H9 (cell line): ENCODE data around the gene CLEC20A. TPM values are rescaled to one million over a fixed set of nuclear protein-coding genes. Genes with fewer than 3 reads are reported as not detected.

Experiments
- DNase-seq: peaks from one replicate; pipeline ENCODE4 v3.0.0-alpha.2; 2017
- H2AFZ ChIP-seq: one replicate; pipeline ENCODE4 v1.6.1; 2013; ENCODE audit warnings: mild to moderate bottlenecking, low read length, control low read depth, moderate library complexity
- H2AK5ac ChIP-seq: 2 replicates; pipeline ENCODE4 v1.6.1; 2013; ENCODE audit warnings: low read length, control low read depth, mixed read lengths; ENCODE audit not compliant: insufficient read length
- H2BK120ac ChIP-seq: one replicate; pipeline ENCODE4 v1.6.1; 2013; ENCODE audit warnings: low read depth, mild to moderate bottlenecking, low read length, control low read depth, inconsistent platforms; ENCODE audit not compliant: poor library complexity, severe bottlenecking
- H2BK12ac ChIP-seq: 2 replicates; pipeline ENCODE4 v1.6.1; 2013; ENCODE audit warnings: low read length, control low read depth, mixed read lengths, low read depth; ENCODE audit not compliant: insufficient read length
- H2BK15ac ChIP-seq: 2 replicates; pipeline ENCODE4 v1.6.1; 2013; ENCODE audit warnings: low read depth, low read length, control low read depth
- H2BK20ac ChIP-seq: one replicate; pipeline ENCODE4 v1.6.1; 2013; ENCODE audit warnings: low read depth, mild to moderate bottlenecking, low read length, control low read depth, inconsistent platforms; ENCODE audit not compliant: poor library complexity, severe bottlenecking
- H2BK5ac ChIP-seq: 2 replicates; pipeline ENCODE4 v1.6.1; 2013; ENCODE audit warnings: low read length, control low read depth, mixed read lengths; ENCODE audit not compliant: insufficient read length
- H3K14ac ChIP-seq: 2 replicates; pipeline ENCODE4 v1.6.1; 2013; ENCODE audit warnings: low read length, control low read depth; ENCODE audit not compliant: insufficient read depth
- H3K18ac ChIP-seq: 2 replicates; pipeline ENCODE4 v1.6.1; 2013; ENCODE audit warnings: low read depth, mild to moderate bottlenecking, mixed read lengths, low read length, control low read depth; ENCODE audit not compliant: insufficient read length
- H3K23ac ChIP-seq: 2 replicates; pipeline ENCODE4 v1.6.1; 2013; ENCODE audit warnings: low read length, control low read depth, mixed read lengths, low read depth; ENCODE audit not compliant: insufficient read length
- H3K23me2 ChIP-seq: 2 replicates; pipeline ENCODE4 v1.6.1; 2013; ENCODE audit warnings: low read depth, mild to moderate bottlenecking, mixed read lengths, low read length, control low read depth; ENCODE audit not compliant: insufficient read length, poor library complexity, severe bottlenecking
- H3K27ac ChIP-seq: 2 replicates; pipeline ENCODE4 v1.5.1; 2013; ENCODE audit warnings: low read length, control low read depth, mixed read lengths, low read depth; ENCODE audit not compliant: insufficient read length
- H3K27me3 ChIP-seq: 2 replicates; pipeline ENCODE4 v1.6.1; 2013; ENCODE audit warnings: low read length, control low read depth, inconsistent platforms; ENCODE audit not compliant: insufficient read depth
- H3K4ac ChIP-seq: 2 replicates; pipeline ENCODE4 v1.6.1; 2013; ENCODE audit warnings: low read depth, mild to moderate bottlenecking, control low read depth, inconsistent platforms, low read length, moderate library complexity
- H3K4me1 ChIP-seq: 2 replicates; pipeline ENCODE4 v1.6.1; 2013; ENCODE audit warnings: low read length, control low read depth, inconsistent platforms; ENCODE audit not compliant: insufficient read depth
- H3K4me2 ChIP-seq: 2 replicates; pipeline ENCODE4 v1.6.1; 2013; ENCODE audit warnings: low read length, control low read depth, mixed read lengths; ENCODE audit not compliant: insufficient read length, insufficient read depth
- H3K56ac ChIP-seq: 2 replicates; pipeline ENCODE4 v1.6.1; 2013; ENCODE audit warnings: low read depth, mild to moderate bottlenecking, mixed read lengths, low read length, control low read depth; ENCODE audit not compliant: insufficient read length
- H3K79me1 ChIP-seq: 2 replicates; pipeline ENCODE4 v1.6.1; 2013; ENCODE audit warnings: low read depth, mild to moderate bottlenecking, moderate library complexity, low read length, control low read depth, inconsistent platforms; ENCODE audit not compliant: insufficient read depth, poor library complexity, severe bottlenecking
- H3K79me2 ChIP-seq: 2 replicates; pipeline ENCODE4 v1.6.1; 2013; ENCODE audit warnings: low read length, control low read depth, inconsistent platforms; ENCODE audit not compliant: insufficient read depth
- H3K9ac ChIP-seq: 2 replicates; pipeline ENCODE4 v1.6.1; 2013; ENCODE audit warnings: low read length, control low read depth, mixed read lengths; ENCODE audit not compliant: insufficient read length; ENCODE audit errors: extremely low read depth
- H3K9me3 ChIP-seq: one replicate; pipeline ENCODE4 v1.6.1; 2013; ENCODE audit warnings: low read depth, low read length, inconsistent platforms; ENCODE audit not compliant: control insufficient read depth
- H3T11ph ChIP-seq: one replicate; pipeline ENCODE4 v1.6.1; 2013; ENCODE audit warnings: mild to moderate bottlenecking, low read length, control low read depth, inconsistent platforms
- H4K20me1 ChIP-seq: one replicate; pipeline ENCODE4 v1.6.1; 2013; ENCODE audit not compliant: control insufficient read depth, insufficient read length, insufficient read depth
- H4K5ac ChIP-seq: 2 replicates; pipeline ENCODE4 v1.6.1; 2013; ENCODE audit warnings: low read depth, mild to moderate bottlenecking, mixed read lengths, low read length, control low read depth; ENCODE audit not compliant: insufficient read length
- H4K8ac ChIP-seq: replicated peaks from 2 replicates; pipeline ENCODE4 v1.6.1; 2013; ENCODE audit warnings: low read length, control low read depth, mixed read lengths, low read depth; ENCODE audit not compliant: insufficient read length
- H4K91ac ChIP-seq: 2 replicates; pipeline ENCODE4 v1.6.1; 2013; ENCODE audit warnings: low read depth, mild to moderate bottlenecking, moderate library complexity, mixed read lengths, low read length, control low read depth; ENCODE audit not compliant: insufficient read length
- H3K27ac Mint-ChIP-seq, 3 experiments: 2 replicates in 2 of 3; 3 replicates in 1 of 3; pipeline ENCODE4 v1.8.0; 2020 to 2021; ENCODE audit warnings: mixed read lengths in 3 of 3, mild to moderate bottlenecking in 1 of 3, moderate library complexity in 1 of 3
- H3K27me3 Mint-ChIP-seq: 2 replicates; pipeline ENCODE4 v1.8.0; 2021; ENCODE audit warnings: low read depth, mild to moderate bottlenecking, moderate library complexity, mixed read lengths
- H3K36me3 Mint-ChIP-seq, 3 experiments: 2 replicates in 2 of 3; 3 replicates in 1 of 3; pipeline ENCODE4 v1.8.0; 2020 to 2021; ENCODE audit warnings: low read depth in 3 of 3, mixed read lengths in 3 of 3; ENCODE audit not compliant: insufficient read depth in 1 of 3
- H3K4me1 Mint-ChIP-seq, 2 experiments: 2 replicates each; pipeline ENCODE4 v1.8.0; 2020; ENCODE audit warnings: mixed read lengths in 2 of 2
- H3K4me3 Mint-ChIP-seq, 2 experiments: 2 replicates in 1 of 2; 3 replicates in 1 of 2; pipeline ENCODE4 v1.8.0; 2020 to 2021; ENCODE audit warnings: mild to moderate bottlenecking in 2 of 2, mixed read lengths in 2 of 2, moderate library complexity in 1 of 2
- H3K9me3 Mint-ChIP-seq, 2 experiments: 2 replicates in 1 of 2; 3 replicates in 1 of 2; pipeline ENCODE4 v1.8.0; 2020; ENCODE audit warnings: mild to moderate bottlenecking in 2 of 2, mixed read lengths in 2 of 2, moderate library complexity in 1 of 2
- total RNA-seq: library from RNA; stranded (reverse); gene quantifications from 2 replicates; pipeline ENCODE4 v1.2.1, GENCODE V29; 2021
- TF ChIP-seq, protein P1 (sequence below): fragments of 200-600 bp; sonication (generic); conservative IDR thresholded peaks from 3 replicates; pipeline ENCODE4 v1.8.0; 2021; ENCODE audit warnings: antibody characterized with exemption, mild to moderate bottlenecking

The CLEC20A gene
- total RNA-seq, 1 experiment from 2014 or later: not detected

DNA sequence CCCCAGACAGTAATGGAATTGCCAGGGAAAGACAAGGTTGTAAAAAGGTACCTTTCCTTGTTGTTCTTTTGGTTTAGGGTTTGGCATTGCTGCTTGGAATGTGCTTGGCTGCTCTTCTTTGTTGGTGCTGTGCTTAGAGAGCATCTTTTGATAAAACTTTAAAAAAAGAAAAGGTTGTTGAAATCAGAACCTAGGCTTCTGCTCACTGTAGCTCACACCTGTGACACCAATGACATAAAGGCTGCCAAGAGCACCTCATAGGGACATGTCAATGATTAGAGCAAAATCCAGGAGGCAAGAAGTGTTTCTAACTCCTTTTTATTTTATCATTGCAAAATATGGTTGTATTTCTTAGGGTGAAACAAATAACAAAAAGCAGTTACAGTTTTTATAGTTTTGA is 28.9 kb downstream of the CLEC20A start:
- TF ChIP-seq, protein P1, sequence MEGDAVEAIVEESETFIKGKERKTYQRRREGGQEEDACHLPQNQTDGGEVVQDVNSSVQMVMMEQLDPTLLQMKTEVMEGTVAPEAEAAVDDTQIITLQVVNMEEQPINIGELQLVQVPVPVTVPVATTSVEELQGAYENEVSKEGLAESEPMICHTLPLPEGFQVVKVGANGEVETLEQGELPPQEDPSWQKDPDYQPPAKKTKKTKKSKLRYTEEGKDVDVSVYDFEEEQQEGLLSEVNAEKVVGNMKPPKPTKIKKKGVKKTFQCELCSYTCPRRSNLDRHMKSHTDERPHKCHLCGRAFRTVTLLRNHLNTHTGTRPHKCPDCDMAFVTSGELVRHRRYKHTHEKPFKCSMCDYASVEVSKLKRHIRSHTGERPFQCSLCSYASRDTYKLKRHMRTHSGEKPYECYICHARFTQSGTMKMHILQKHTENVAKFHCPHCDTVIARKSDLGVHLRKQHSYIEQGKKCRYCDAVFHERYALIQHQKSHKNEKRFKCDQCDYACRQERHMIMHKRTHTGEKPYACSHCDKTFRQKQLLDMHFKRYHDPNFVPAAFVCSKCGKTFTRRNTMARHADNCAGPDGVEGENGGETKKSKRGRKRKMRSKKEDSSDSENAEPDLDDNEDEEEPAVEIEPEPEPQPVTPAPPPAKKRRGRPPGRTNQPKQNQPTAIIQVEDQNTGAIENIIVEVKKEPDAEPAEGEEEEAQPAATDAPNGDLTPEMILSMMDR: no peak
- Histone ChIP-seq H3K23ac (no peak overlapping the region), H2BK20ac (no peak overlapping the region), H4K5ac (no peak overlapping the region), H3K9ac (no peak overlapping the region), H2BK15ac (no peak overlapping the region), H3K4me2 (no peak overlapping the region), H2BK5ac (no peak overlapping the region), H2BK120ac (no peak overlapping the region), H3K23me2 (no peaks in the 10 kb centered on the region), H3K4ac (no peak overlapping the region), H3K79me1 (no peaks in the 10 kb centered on the region), H3T11ph (no peak overlapping the region), H3K27me3 (no peaks in the 10 kb centered on the region), H4K20me1 (no peaks in the 10 kb centered on the region), H2AFZ (no peak overlapping the region), H4K91ac (no peak overlapping the region), H4K8ac (no peak overlapping the region), H3K9me3 (no peaks in the 10 kb centered on the region), H3K14ac (no peak overlapping the region), H3K4me1 (no peaks in the 10 kb centered on the region), H3K27ac (no peak overlapping the region), H3K56ac (no peak overlapping the region), H2BK12ac (no peak overlapping the region), H3K18ac (no peak overlapping the region), H2AK5ac (no peak overlapping the region), H3K79me2 (no peaks in the 10 kb centered on the region)
- DNase-seq: no peak
- peaks cover 4 to 6% of the 10 kb centered on the region in 2 experiments; a peak in 3 of 4 replicates for H3K4me1 Mint-ChIP-seq
- no peak overlapping the region for H3K4me3 Mint-ChIP-seq
- no peak overlapping the region for H3K27ac Mint-ChIP-seq
- no peaks in the 10 kb centered on the region for H3K9me3 Mint-ChIP-seq
- no peaks in the 10 kb centered on the region for H3K27me3 Mint-ChIP-seq
- peaks cover 13 to 30% (median 21%) of the 10 kb centered on the region in 3 experiments; a peak in 6 of 7 replicates for H3K36me3 Mint-ChIP-seq
